Heart right ventricle (tissue), 16 donors: Measurements from ENCODE around the gene CWC22. TPM values are rescaled to one million over a fixed set of nuclear protein-coding genes. Genes with fewer than 3 reads are reported as not detected.

Source experiments
- ATAC-seq, 8 donors: fragments of 200-7000 bp; cut with Tn5 transposase; one replicate each; pipeline ENCODE4 v1.9.1; 2020; ENCODE audit warnings: mild to moderate bottlenecking in 8 of 8, moderate library complexity in 8 of 8, moderate number of reproducible peaks in 1 of 8
- DNase-seq, 2 donors: peaks; one replicate each; pipeline ENCODE4 v3.0.0-alpha.2; 2020
- H3K27ac ChIP-seq, 10 donors: fragments of 200-600 bp; sonication (generic) in 2 of 10; one replicate each; pipeline versions ENCODE4 v1.5.0 to v1.8.0; 2020 to 2022; ENCODE audit warnings: mild to moderate bottlenecking in 3 of 10
- H3K27me3 ChIP-seq, 7 donors: fragments of 200-600 bp; one replicate each; pipeline ENCODE4 v1.8.0; 2021 to 2022; ENCODE audit warnings: mild to moderate bottlenecking in 2 of 7
- H3K36me3 ChIP-seq, 9 donors: fragments of 200-600 bp; sonication (generic) in 1 of 9; one replicate each; pipeline versions ENCODE4 v1.5.0 to v1.8.0; 2020 to 2022; ENCODE audit warnings: mild to moderate bottlenecking in 2 of 9
- H3K4me1 ChIP-seq, 9 donors: fragments of 200-600 bp; sonication (generic) in 1 of 9; one replicate each; pipeline versions ENCODE4 v1.5.0 to v1.8.0; 2020 to 2022; ENCODE audit warnings: mild to moderate bottlenecking in 4 of 9
- H3K4me3 ChIP-seq, 10 donors: fragments of 200-600 bp; sonication (generic) in 2 of 10; one replicate each; pipeline versions ENCODE4 v1.5.0 to v1.8.0; 2020 to 2022; ENCODE audit warnings: mild to moderate bottlenecking in 7 of 10, moderate library complexity in 2 of 10
- H3K9me3 ChIP-seq, 11 donors: fragments of 200-600 bp in 10 of 11; sonication (generic) in 2 of 11; one replicate each; pipeline versions ENCODE4 v1.5.0 to v1.8.0; 2013 to 2022; ENCODE audit warnings: mild to moderate bottlenecking in 2 of 11, control low read depth in 1 of 11, moderate library complexity in 1 of 11
- CTCF ChIP-seq, 9 donors: fragments of 200-600 bp; sonication (generic) in 2 of 9; IDR thresholded peaks; one replicate each; pipeline versions ENCODE4 v1.5.0 to v1.8.0; 2021 to 2022; ENCODE audit warnings: antibody characterized with exemption in 9 of 9, mild to moderate bottlenecking in 5 of 9, moderate library complexity in 1 of 9
- WGBS, 2 donors: extraction: QIAGEN DNeasy Blood & Tissue Kit; methylation state at CpG; one replicate each; pipeline ENCODE4 v1.1.7; 2013; ENCODE audit warnings: inconsistent platforms in 1 of 2; 5-methylcytosine and 5-hydroxymethylcytosine counted together
- intact Hi-C, 10 donors: fragments of 100-400 bp; cut with DNase I; formaldehyde crosslinking; loops; one replicate each; pipeline versions ENCODE4 v1.11.1 to v1.14.2; 2022
- polyA plus RNA-seq, 2 donors: library from polyadenylated mRNA; stranded (reverse); fragments of 200-250 nt; gene quantifications; one replicate each; pipeline ENCODE4 v1.2.3, GENCODE V29; 2013
- total RNA-seq, 10 donors: library from RNA; stranded (reverse); fragmentation: NEBNext Ultra II Directional in 3 of 10; extraction: Animal tissue kit (Norgen Biotek cat#: 25700) in 3 of 10; gene quantifications; one replicate each; pipeline versions ENCODE4 v1.2.1 to v1.2.4, GENCODE V29; 2021 to 2023
- donor health status: Arrhythmogenic right ventricular cardiomyopathy.
- donor health status: ischemic (EF 13 %, LVEDD 7.1; RV severe dilation, severe dysfunction).
- donor health status: healthy with polysubstance abuse.
- donor health status: DM: no; HTN: yes; CAD: no.
- donor health status: DM: no; HTN: no; CAD: no.
- donor health status: ischemic (EF 25% LVEDD 6.9; RV normal size, moderate dysfunction).
- donor health status: ischemic (EF 25% LVEDD 5.7; RV mildly dilated, moderate dysfunction).
- donor health status: healthy.
- donor health status: DM: yes; HTN: yes; CAD: no.
- donor health status: Ischemic cardiomyopathy.
- donor health status: ischemic (EF 35%, LVEDD 5.7; RV mildly dilated, moderate dysfunction).
- donor health status: nonischemic (EF 11% LVEDD 7.7; RV severe dilation, severe dysfunction).
- donor health status: DM: yes; HTN: yes; CAD: no.
- donor health status: PGD.
- donor health status: ischemic (EF 29% LVEDD 5.4; RV normal size, mild dysfunction).
- donor health status: nonischemic (EF 23%, LVEDD 6.1; RV moderate dilation, normal function).

The CWC22 gene
- total and polyA plus RNA-seq, 12 donors = 5.6 to 16.0 (median 12.6) TPM

DNA sequence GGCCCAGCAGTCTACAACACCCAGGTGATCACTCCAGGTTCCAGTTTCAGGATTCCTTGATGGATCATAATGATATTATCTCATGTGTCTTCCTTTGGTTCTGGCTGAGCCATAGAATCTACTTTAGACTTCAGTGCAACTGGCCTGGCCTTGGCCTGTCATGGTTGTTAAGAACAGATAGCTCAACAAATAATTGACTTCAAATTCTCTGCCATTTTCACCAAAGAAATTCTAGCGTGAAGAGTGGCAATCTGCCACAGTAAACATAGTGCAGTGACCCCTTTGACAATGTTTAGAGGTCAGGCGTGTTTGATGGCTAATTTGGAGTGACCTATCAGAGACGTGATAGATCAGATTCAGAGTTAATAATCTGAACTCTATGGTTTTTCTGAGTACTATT, 95.5 kb downstream of the CWC22 start:
- DNase-seq (no peak), ATAC-seq (no peak)
- 83 to 85% methylated on average over 3 of the region's 3 CpGs for WGBS, 2 donors
- intact Hi-C loops = no loop called here
- Histone ChIP-seq H3K36me3 (no peaks in the 10 kb centered on the region), H3K4me1 (no peaks in the 10 kb centered on the region), H3K4me3 (no peak overlapping the region), H3K27me3 (no peaks in the 10 kb centered on the region), H3K27ac (no peak overlapping the region), H3K9me3 (no peaks in the 10 kb centered on the region)
- no peak for TF ChIP-seq CTCF (IDR thresholded peaks at IDR 0.05)

DNA sequence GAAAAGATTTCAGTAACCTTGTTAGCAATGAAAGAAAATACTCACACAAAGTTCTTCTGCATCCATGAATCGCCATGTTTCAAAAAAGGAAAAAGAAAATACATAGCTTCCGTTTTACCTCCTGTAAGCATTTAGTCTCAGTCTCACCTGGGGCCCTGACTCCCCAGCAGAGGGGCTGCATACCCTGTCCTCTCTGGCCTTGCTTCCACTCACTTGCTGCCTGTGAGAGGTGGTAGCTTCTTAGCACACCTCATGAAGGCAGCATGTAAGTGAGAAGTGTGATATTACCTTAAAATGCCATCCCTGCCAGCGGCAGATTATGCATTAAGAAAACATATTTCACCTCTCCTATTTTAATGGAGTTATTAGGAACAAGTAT, 96.4 kb downstream of the CWC22 start:
- H3K9me3 ChIP-seq = no peaks in the 10 kb centered on the region
- H3K4me3 ChIP-seq = no peak overlapping the region
- no peak for TF ChIP-seq CTCF (IDR thresholded peaks at IDR 0.05)
- intact Hi-C loops = no loop called here
- no peaks in the 10 kb centered on the region for H3K36me3 ChIP-seq
- 67 to 70% methylated on average over 3 of the region's 3 CpGs for WGBS, 2 donors
- no peaks in the 10 kb centered on the region for H3K4me1 ChIP-seq
- no peaks in the 10 kb centered on the region for H3K27me3 ChIP-seq
- ATAC-seq (no peak), DNase-seq (no peak)
- no peak overlapping the region for H3K27ac ChIP-seq

DNA sequence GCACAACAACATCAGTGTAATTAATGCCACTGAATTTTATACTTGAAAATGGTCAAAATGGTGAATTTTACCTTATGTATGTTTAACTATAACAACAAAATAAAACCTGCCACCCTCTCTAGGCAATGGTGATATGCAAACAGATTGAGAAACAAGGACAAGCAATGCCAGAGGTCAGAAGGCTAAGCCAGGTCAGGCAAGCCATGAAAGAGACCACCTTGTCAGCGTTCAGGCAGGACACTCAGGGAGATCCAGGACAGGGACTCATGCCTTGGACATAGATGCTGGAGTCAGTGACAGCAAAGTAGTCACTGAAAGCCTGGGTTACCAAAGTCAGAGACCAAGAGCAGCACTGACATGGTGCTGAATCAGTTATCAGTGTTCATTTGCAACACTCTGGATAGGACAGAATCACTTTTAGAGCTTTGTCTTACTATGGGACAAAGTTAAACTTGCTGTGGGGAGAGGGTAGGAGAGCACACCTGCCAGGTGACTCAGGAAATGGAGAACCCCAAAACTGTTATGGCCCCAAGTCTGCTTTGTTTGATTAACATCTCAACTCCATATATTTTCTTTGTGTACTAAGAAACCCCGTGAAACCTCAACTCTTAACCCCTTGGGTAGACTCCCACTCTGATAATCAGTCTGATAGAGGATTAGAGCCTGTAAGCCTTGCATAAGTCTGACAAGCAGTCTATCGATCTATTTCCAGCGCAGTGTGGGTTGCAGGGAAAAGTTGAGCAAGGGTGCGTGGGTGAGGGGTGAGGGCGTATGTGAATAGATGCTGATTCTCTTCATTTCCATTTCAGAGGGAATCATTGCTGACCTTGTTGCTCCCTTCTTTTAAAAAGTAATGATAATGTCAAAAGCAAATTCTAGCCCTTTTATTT, 97.0 kb downstream of the CWC22 start:
- Histone ChIP-seq H3K27ac (no peak overlapping the region), H3K27me3 (no peaks in the 10 kb centered on the region), H3K36me3 (no peaks in the 10 kb centered on the region), H3K4me1 (no peaks in the 10 kb centered on the region), H3K4me3 (no peak overlapping the region), H3K9me3 (no peaks in the 10 kb centered on the region)
- DNase-seq (no peak), ATAC-seq (no peak)
- 67 to 69% methylated on average over 6 of the region's 6 CpGs for WGBS, 2 donors
- intact Hi-C loops = no loop called here
- TF ChIP-seq CTCF (IDR thresholded peaks at IDR 0.05) = no peak

- no peak for DNase-seq
- no peaks in the 10 kb centered on the region for H3K4me1 ChIP-seq
- no peaks in the 10 kb centered on the region for H3K27me3 ChIP-seq
- TF ChIP-seq CTCF (IDR thresholded peaks at IDR 0.05) = no peak
- intact Hi-C loops = no loop called here
- H3K36me3 ChIP-seq = no peaks in the 10 kb centered on the region
- 79 to 87% methylated on average over 5 of the region's 5 CpGs for WGBS, 2 donors
- peaks cover 0 to 11% (median 0%) of the 10 kb centered on the region in 11 donors for H3K9me3 ChIP-seq
- ATAC-seq = no peak
- no peak overlapping the region for H3K4me3 ChIP-seq
- no peak overlapping the region for H3K27ac ChIP-seq
These were observed 106.4 kb downstream of the CWC22 start for GRCh38 chr2:179900655-179901054.
